Epithelial cell of proximal tubule (primary cell): ENCODE results near the gene NR3C1. TPM values are rescaled to one million over a fixed set of nuclear protein-coding genes. Genes with fewer than 3 reads are reported as not detected.

Experiments
- DNase-seq: peaks from one replicate; pipeline ENCODE4 v3.0.0-alpha.2; 2011; ENCODE audit warnings: low read depth
- H3K4me3 ChIP-seq: 2 replicates; pipeline ENCODE4 v1.5.1; 2011; ENCODE audit warnings: low read depth, mild to moderate bottlenecking, low read length
- CTCF ChIP-seq: conservative IDR thresholded peaks from 2 replicates; pipeline ENCODE4 v1.5.1; 2012; ENCODE audit warnings: low read depth, mild to moderate bottlenecking, low read length
- total RNA-seq: library from RNA; depleted of rRNA; stranded (reverse); fragments of >200 nt; gene quantifications from 2 replicates; pipeline ENCODE4 v1.2.3, GENCODE V29; 2015

NR3C1 gene
- total RNA-seq, 1 donor from 2014 or later = 14.6 TPM

GRCh38 chr5:143251946-143252345, 151.5 kb downstream of the NR3C1 start:
- TF ChIP-seq CTCF = no peak
- H3K4me3 ChIP-seq = no peak overlapping the region

GRCh38 chr5:143251190-143251589, 152.3 kb downstream of the NR3C1 start:
- no peak for TF ChIP-seq CTCF
- DNase-seq = no peak
- H3K4me3 ChIP-seq = no peak overlapping the region

More at GRCh38 chr5:143251946-143252345, 151.5 kb downstream of the NR3C1 start:
- DNase-seq = no peak

- TF ChIP-seq CTCF = no peak
- no peak overlapping the region for H3K4me3 ChIP-seq
- no peak for DNase-seq
These were observed 153.6 kb downstream of the NR3C1 start for GRCh38 chr5:143249851-143250250.

- no peak overlapping the region for H3K4me3 ChIP-seq
- TF ChIP-seq CTCF = no peak
- DNase-seq = no peak
These were observed 154.5 kb downstream of the NR3C1 start for GRCh38 chr5:143248822-143249579.

- H3K4me3 ChIP-seq = no peak overlapping the region
- DNase-seq = no peak
- no peak for TF ChIP-seq CTCF
These were observed 155.1 kb downstream of the NR3C1 start for GRCh38 chr5:143248391-143248790.

- no peak for DNase-seq
- TF ChIP-seq CTCF = no peak
These were observed 156.2 kb downstream of the NR3C1 start for GRCh38 chr5:143247134-143247815.

More at GRCh38 chr5:143247134-143247815, 156.2 kb downstream of the NR3C1 start:
- no peak overlapping the region for H3K4me3 ChIP-seq
